Spleen (tissue), 11 donors: ENCODE measurements around the gene C12orf56. TPM values are rescaled to one million over a fixed set of nuclear protein-coding genes. Genes with fewer than 3 reads are reported as not detected.
"Not testable (repeated sequence)": the region's sequence is repeated elsewhere in the genome, so short reads cannot be mapped to it uniquely, and the experiment has no call there.

Source experiments
- DNase-seq: peaks from one replicate; pipeline ENCODE4 v3.0.0-alpha.2; 2020
- H3K27ac ChIP-seq, 8 donors: fragments of 200-600 bp; sonication (generic) in 7 of 8; 1 replicate in 4 of 8; 2 replicates in 4 of 8; pipeline versions ENCODE4 v1.5.0 to v1.8.0; 2016 to 2021; ENCODE audit warnings: inconsistent platforms in 4 of 8, mild to moderate bottlenecking in 4 of 8, moderate library complexity in 1 of 8
- H3K27me3 ChIP-seq, 7 donors: fragments of 200-600 bp; sonication (generic) in 6 of 7; replicated peaks in 1 of 7; 1 replicate in 4 of 7; 2 replicates in 3 of 7; pipeline versions ENCODE4 v1.5.0 to v1.8.0; 2016 to 2021; ENCODE audit warnings: inconsistent platforms in 3 of 7, mild to moderate bottlenecking in 1 of 7
- H3K36me3 ChIP-seq, 6 donors: fragments of 200-600 bp; sonication (generic) in 5 of 6; 1 replicate in 4 of 6; 2 replicates in 2 of 6; pipeline versions ENCODE4 v1.5.0 to v1.8.0; 2016 to 2021; ENCODE audit warnings: inconsistent platforms in 2 of 6
- H3K4me1 ChIP-seq, 6 donors: fragments of 200-600 bp; sonication (generic) in 5 of 6; 1 replicate in 3 of 6; 2 replicates in 3 of 6; pipeline versions ENCODE4 v1.5.0 to v1.8.0; 2016 to 2021; ENCODE audit warnings: inconsistent platforms in 3 of 6
- H3K4me3 ChIP-seq, 8 donors: fragments of 200-600 bp; sonication (generic) in 7 of 8; 1 replicate in 4 of 8; 2 replicates in 4 of 8; pipeline versions ENCODE4 v1.5.0 to v1.8.0; 2016 to 2021; ENCODE audit warnings: inconsistent platforms in 4 of 8, mild to moderate bottlenecking in 4 of 8, moderate library complexity in 2 of 8
- H3K9me3 ChIP-seq, 8 donors: fragments of 200-600 bp; sonication (generic) in 7 of 8; 1 replicate in 4 of 8; 2 replicates in 4 of 8; pipeline versions ENCODE4 v1.5.0 to v1.8.0; 2016 to 2021; ENCODE audit warnings: inconsistent platforms in 4 of 8
- CTCF ChIP-seq, 11 experiments: fragments of 200-600 bp in 7 of 11; fragments of 450-650 bp in 4 of 11; sonication (generic) in 4 of 11; IDR thresholded peaks in 8 of 11; conservative IDR thresholded peaks in 3 of 11; 1 replicate in 7 of 11; 2 replicates in 4 of 11; pipeline versions ENCODE4 v1.4.0 to v1.8.0; 2016 to 2021; ENCODE audit warnings: antibody characterized with exemption in 11 of 11, inconsistent platforms in 4 of 11, mild to moderate bottlenecking in 1 of 11
- POLR2A ChIP-seq, 3 donors: fragments of 450-650 bp; IDR thresholded peaks; one replicate each; pipeline ENCODE4 v1.5.1; 2017; ENCODE audit warnings: antibody characterized with exemption in 3 of 3, mild to moderate bottlenecking in 1 of 3
- POLR2AphosphoS5 ChIP-seq, 3 donors: sonication (generic); formaldehyde crosslinking; IDR thresholded peaks; one replicate each; pipeline ENCODE4 v1.5.1; 2017; ENCODE audit warnings: antibody characterized with exemption in 3 of 3
- WGBS, 5 donors: extraction: QIAGEN DNeasy Blood & Tissue Kit in 3 of 5; methylation state at CpG; one replicate each; pipeline versions ENCODE4 v1.1.5 to v1.1.7; 2013 to 2018; 5-methylcytosine and 5-hydroxymethylcytosine counted together
- intact Hi-C: fragments of 100-400 bp; cut with DNase I; formaldehyde crosslinking; loops from one replicate; pipeline ENCODE4 v1.15.0; 2023; ENCODE audit warnings: low total_unique reads
- polyA plus RNA-seq, 3 donors: library from polyadenylated mRNA; stranded (reverse); fragments of 200-250 nt; gene quantifications; one replicate each; pipeline ENCODE4 v1.2.1, GENCODE V29; 2013
- small RNA-seq, 4 donors: library from RNA; depleted of rRNA; stranded (forward); fragments of <200 nt; gene quantifications; one replicate each; pipeline ENCODE3, GENCODE V24; 2016
- total RNA-seq, 7 donors: library from RNA; depleted of rRNA in 3 of 7; stranded (reverse); fragments of >200 nt in 3 of 7; fragmentation: NEBNext Ultra II Directional in 4 of 7; extraction: Animal tissue kit (Norgen Biotek cat#: 25700) in 4 of 7; gene quantifications; one replicate each; pipeline versions ENCODE4 v1.1.0 to v1.2.1, GENCODE V29; 2016 to 2021
- donor health status: healthy with polysubstance abuse.
- donor health status: DM: no; HTN: no; CAD: no; lungs with moderate emphysema.
- donor health status: DM: no; HTN: no; CAD: no.
- donor health status: Bipolar disorder and iron deficiency.
- donor health status: healthy.
- donor health status: DM: no; HTN: no; CAD: no.
- donor health status: DM: yes; HTN: yes; CAD: no.

Gene C12orf56
- total and polyA plus RNA-seq, 10 donors, result 0.03 to 0.26 (median 0.16) TPM; not detected in 6

- Histone ChIP-seq H3K4me3 (no peak overlapping the region), H3K27me3 (no peaks in the 10 kb centered on the region), H3K9me3 (no peaks in the 10 kb centered on the region), H3K36me3 (peaks cover 0 to 21% (median 5%) of the 10 kb centered on the region in 6 donors), H3K27ac (peak overlapping the region; percentile 15 to 75 (median 50)), H3K4me1 (peaks cover 9 to 47% (median 35%) of the 10 kb centered on the region in 6 donors)
- WGBS, 5 donors, result 39 to 56% (median 43%) methylated on average over 5 of the region's 5 CpGs
- no peak for DNase-seq
- intact Hi-C loops, result no loop called here
- TF ChIP-seq POLR2A (IDR thresholded peaks at IDR 0.05) (no peak), POLR2AphosphoS5 (IDR thresholded peaks at IDR 0.05) (no peak), CTCF (IDR thresholded peaks at IDR 0.05 in 8 of 11, conservative IDR thresholded peaks at IDR 0.05 in 3 of 11) (no peak)
Observed at GRCh38 chr12:64218597-64218996, 172.0 kb downstream of the C12orf56 start.

- Histone ChIP-seq H3K4me1 (peaks cover 9 to 44% (median 33%) of the 10 kb centered on the region in 6 donors), H3K36me3 (peaks cover 0 to 31% (median 9%) of the 10 kb centered on the region in 6 donors), H3K27ac (peak overlapping the region in 2 of 8 donors; percentile 8 to 45)
- H3K27me3 ChIP-seq, H3K9me3 ChIP-seq, H3K4me3 ChIP-seq, DNase-seq, intact Hi-C loops: not testable (repeated sequence)
- WGBS, 5 donors, result 92 to 98% (median 97%) methylated on average over 7 of the region's 7 CpGs
Observed at GRCh38 chr12:64217643-64218042, 172.9 kb downstream of the C12orf56 start.

DNA sequence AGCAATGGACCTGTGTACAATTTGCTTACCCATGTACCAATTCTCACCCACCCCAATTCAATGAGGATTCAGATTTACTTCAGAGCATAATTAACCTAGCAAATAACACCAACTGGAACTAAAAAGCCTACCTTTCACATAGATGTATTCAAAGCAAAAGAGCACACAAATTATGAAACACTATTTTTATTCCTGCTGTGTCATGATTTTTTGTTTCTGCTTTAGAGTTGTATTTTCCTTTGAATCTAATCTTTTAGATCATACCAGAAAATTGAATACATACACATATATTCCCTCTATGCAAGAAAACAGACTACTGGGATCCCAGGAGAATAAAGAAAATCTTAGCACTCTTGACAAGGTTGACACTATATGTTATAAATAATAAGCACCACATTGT is 174.3 kb downstream of the C12orf56 start:
- Histone ChIP-seq H3K27me3 (no peaks in the 10 kb centered on the region), H3K36me3 (peaks cover 0 to 45% (median 13%) of the 10 kb centered on the region in 6 donors), H3K4me1 (peaks cover 6 to 36% (median 26%) of the 10 kb centered on the region in 6 donors), H3K9me3 (no peaks in the 10 kb centered on the region), H3K4me3 (no peak overlapping the region), H3K27ac (no peak overlapping the region)
- TF ChIP-seq CTCF (IDR thresholded peaks at IDR 0.05 in 8 of 11, conservative IDR thresholded peaks at IDR 0.05 in 3 of 11), result no peak
- no peak for TF ChIP-seq POLR2A (IDR thresholded peaks at IDR 0.05)
- TF ChIP-seq POLR2AphosphoS5 (IDR thresholded peaks at IDR 0.05), result no peak
- intact Hi-C loops, result no loop called here
- DNase-seq, result no peak

Small RNAs within 50 kb of the gene (small RNA-seq; reads per million reads assigned to genes)
- gene RF01210 (0 reads per million in 4 donors), gene RNU5A-7P (0 reads per million in 4 donors)

Other genes starting within 250 kb of the C12orf56 start
- 10 to 100 TPM in 6 of 7 donors, 1 to 10 TPM in 1; 9.5 to 26.2 (median 15.3) TPM for gene KICS2, start 168.5 kb downstream of the C12orf56 start, total RNA-seq
- gene KICS2, start 168.5 kb downstream of the C12orf56 start, polyA plus RNA-seq, result 1 to 10 TPM; 6.6 to 8.6 (median 8.1) TPM
- 10 to 100 TPM; 32.0 to 50.3 (median 46.7) TPM for gene XPOT, start 13.6 kb upstream of the C12orf56 start, total RNA-seq
- gene XPOT, start 13.6 kb upstream of the C12orf56 start, polyA plus RNA-seq, result 10 to 100 TPM; 11.1 to 16.0 (median 12.2) TPM
- 10 to 100 TPM; 27.5 to 55.2 (median 39.0) TPM for gene TBK1, start 61.4 kb upstream of the C12orf56 start, total RNA-seq
- 10 to 100 TPM; 13.9 to 22.2 (median 15.6) TPM for gene TBK1, start 61.4 kb upstream of the C12orf56 start, polyA plus RNA-seq
- gene RASSF3, start 219.7 kb upstream of the C12orf56 start, total RNA-seq, result 100 to 1,000 TPM in 3 of 7 donors, 10 to 100 TPM in 4; 69.1 to 120 (median 97.0) TPM
- gene RASSF3, start 219.7 kb upstream of the C12orf56 start, polyA plus RNA-seq, result 10 to 100 TPM; 31.0 to 51.5 (median 31.8) TPM